ENCODE measurements around the gene AGTR2.
"Not testable (repeated sequence)": the region's sequence is repeated elsewhere in the genome, so short reads cannot be mapped to it uniquely, and the experiment has no call there.

AGTR2 gene

DNA sequence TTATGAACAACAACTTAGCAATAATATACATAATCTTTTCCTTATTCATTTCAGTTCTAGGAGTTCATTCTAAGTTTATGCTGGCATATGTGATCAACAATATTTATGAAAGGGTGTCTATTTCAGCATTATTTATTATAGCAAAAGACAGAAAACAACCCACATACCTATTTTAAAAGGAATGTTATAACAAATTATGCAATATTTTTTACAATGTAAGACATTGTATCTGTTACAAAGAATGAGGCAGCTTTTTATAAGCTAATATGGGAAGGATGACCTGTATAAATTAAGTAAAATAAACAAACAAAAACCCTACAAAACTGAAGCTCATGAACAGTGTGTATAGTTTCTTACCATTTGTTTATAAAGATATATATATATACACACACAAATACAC lies 42.7 kb downstream of the AGTR2 start:
- no peaks in the 10 kb centered on the region for H3K9me3 ChIP-seq (ENCODE audit: control insufficient read depth, insufficient read depth, low read depth, low read length)
- no peaks in the 10 kb centered on the region for H3K36me3 ChIP-seq (ENCODE audit: control insufficient read depth, insufficient read depth, low read length)
- no peak overlapping the region for H3K9ac ChIP-seq (ENCODE audit: low read length)
- H3K27ac ChIP-seq (ENCODE audit: low read depth, low read length): no peak overlapping the region
- H3K4me1 ChIP-seq (ENCODE audit: control insufficient read depth, insufficient read depth, low read length): no peaks in the 10 kb centered on the region
- no peak overlapping the region for H3K4me3 ChIP-seq (ENCODE audit: low read depth, low read length)
- H3K27me3 ChIP-seq (ENCODE audit: control insufficient read depth, insufficient read depth, low read length): no peaks in the 10 kb centered on the region

DNA sequence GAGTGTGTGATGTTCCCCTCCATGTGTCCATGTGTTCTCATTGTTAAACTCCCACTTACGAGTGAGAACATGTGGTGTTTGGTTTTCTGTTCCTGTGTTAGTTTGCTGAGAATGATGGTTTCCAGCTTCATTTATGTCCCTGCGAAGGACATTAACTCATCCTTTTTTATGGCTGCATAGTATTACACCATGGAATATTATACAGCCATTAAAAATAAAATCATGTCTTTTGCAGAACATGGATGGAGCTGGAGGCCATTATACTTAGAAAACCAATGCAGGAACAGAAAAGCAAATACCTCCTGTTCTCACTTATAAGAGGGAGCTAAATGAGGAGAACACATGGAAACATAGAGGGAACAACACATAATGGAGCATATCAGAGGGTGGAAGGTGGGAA lies 46.5 kb downstream of the AGTR2 start:
- H3K9ac ChIP-seq (ENCODE audit: low read length); H3K27me3 ChIP-seq (ENCODE audit: control insufficient read depth, insufficient read depth, low read length); H3K27ac ChIP-seq (ENCODE audit: low read depth, low read length); H3K36me3 ChIP-seq (ENCODE audit: control insufficient read depth, insufficient read depth, low read length); H3K4me1 ChIP-seq (ENCODE audit: control insufficient read depth, insufficient read depth, low read length); H3K9me3 ChIP-seq (ENCODE audit: control insufficient read depth, insufficient read depth, low read depth, low read length); H3K4me3 ChIP-seq (ENCODE audit: low read depth, low read length): not testable (repeated sequence)
